Cardiac muscle cell (in vitro differentiated cells and primary cell): ENCODE measurements around the gene ATP8A2. TPM values are rescaled to one million over a fixed set of nuclear protein-coding genes. Genes with fewer than 3 reads are reported as not detected.

Experiments used
- DNase-seq, 2 donors: peaks; one replicate each; pipeline versions ENCODE4 v3.0.0 to v3.0.0-alpha.2; 2010 to 2017; ENCODE audit warnings: low read depth in 1 of 2, low spot score in 1 of 2
- H3K27ac ChIP-seq: fragments of 200-600 bp; sonication (generic); 2 replicates; pipeline ENCODE4 v1.5.1; 2016
- H3K27me3 ChIP-seq: fragments of 200-600 bp; sonication (generic); 2 replicates; pipeline ENCODE4 v1.6.0; 2016; ENCODE audit warnings: control low read depth
- H3K36me3 ChIP-seq: fragments of 200-600 bp; sonication (generic); 2 replicates; pipeline ENCODE4 v1.5.1; 2016; ENCODE audit warnings: control low read depth
- H3K4me1 ChIP-seq: fragments of 200-600 bp; sonication (generic); 2 replicates; pipeline ENCODE4 v1.8.1; 2017; ENCODE audit warnings: low read depth, mild to moderate bottlenecking, mixed run types
- H3K4me3 ChIP-seq: fragments of 200-600 bp; sonication (generic); 2 replicates; pipeline ENCODE4 v1.5.1; 2016; ENCODE audit warnings: mild to moderate bottlenecking
- H3K9me3 ChIP-seq: fragments of 200-600 bp; sonication (generic); 2 replicates; pipeline ENCODE4 v1.5.1; 2017; ENCODE audit warnings: low read depth, mild to moderate bottlenecking, control low read depth
- CTCF ChIP-seq: IDR thresholded peaks from 2 replicates; pipeline ENCODE4 v1.5.1; 2012; ENCODE audit warnings: low read depth, mild to moderate bottlenecking, low read length
- polyA plus RNA-seq: library from polyadenylated mRNA; unstranded; fragments of >200 nt; fragmentation: Nextera tagmentation; extraction: Ambion mirVana; gene quantifications from 2 replicates; pipeline ENCODE4 v1.2.1, GENCODE V29; 2016
- total RNA-seq: library from RNA; depleted of rRNA; stranded (reverse); fragments of >200 nt; gene quantifications from 2 replicates; pipeline ENCODE4 v1.2.3, GENCODE V29; 2016

ATP8A2 gene
- total and polyA plus RNA-seq, 2 experiments from 2014 or later, result 0.86 to 0.89 TPM

GRCh38 chr13:26037302-26037701 lies 665.5 kb downstream of the ATP8A2 start:
- Histone ChIP-seq H3K4me1 (no peaks in the 10 kb centered on the region), H3K9me3 (no peaks in the 10 kb centered on the region), H3K4me3 (no peak overlapping the region), H3K27ac (no peak overlapping the region), H3K36me3 (no peaks in the 10 kb centered on the region), H3K27me3 (no peaks in the 10 kb centered on the region)
- TF ChIP-seq CTCF, result peak; percentile 70
- DNase-seq, result peak in 1 of 2 donors; percentile 43

GRCh38 chr13:26038931-26039475 lies 667.2 kb downstream of the ATP8A2 start:
- Histone ChIP-seq H3K9me3 (no peaks in the 10 kb centered on the region), H3K4me1 (no peaks in the 10 kb centered on the region), H3K4me3 (no peak overlapping the region), H3K27ac (no peak overlapping the region), H3K36me3 (no peaks in the 10 kb centered on the region), H3K27me3 (no peaks in the 10 kb centered on the region)
- no peak for DNase-seq
- TF ChIP-seq CTCF, result no peak

- peaks cover 5% of the 10 kb centered on the region for H3K36me3 ChIP-seq
- H3K4me3 ChIP-seq, result no peak overlapping the region
- TF ChIP-seq CTCF, result no peak
- H3K4me1 ChIP-seq, result no peaks in the 10 kb centered on the region
- no peak for DNase-seq
- no peaks in the 10 kb centered on the region for H3K27me3 ChIP-seq
- no peaks in the 10 kb centered on the region for H3K9me3 ChIP-seq
- H3K27ac ChIP-seq, result no peak overlapping the region
Observed at GRCh38 chr13:26041444-26041843, 669.7 kb downstream of the ATP8A2 start.

- H3K36me3 ChIP-seq, result peaks cover 5% of the 10 kb centered on the region
- H3K4me3 ChIP-seq, result no peak overlapping the region
- no peak for DNase-seq
- H3K27me3 ChIP-seq, result no peaks in the 10 kb centered on the region
- TF ChIP-seq CTCF, result no peak
- H3K9me3 ChIP-seq, result no peaks in the 10 kb centered on the region
- no peaks in the 10 kb centered on the region for H3K4me1 ChIP-seq
- no peak overlapping the region for H3K27ac ChIP-seq
Observed at GRCh38 chr13:26042785-26043184, 671.0 kb downstream of the ATP8A2 start.

- Histone ChIP-seq H3K4me3 (no peak overlapping the region), H3K4me1 (peaks cover 10% of the 10 kb centered on the region), H3K27ac (no peak overlapping the region), H3K27me3 (no peaks in the 10 kb centered on the region), H3K36me3 (peaks cover 5% of the 10 kb centered on the region), H3K9me3 (no peaks in the 10 kb centered on the region)
- DNase-seq, result no peak
- no peak for TF ChIP-seq CTCF
Observed at GRCh38 chr13:26045142-26045541, 673.4 kb downstream of the ATP8A2 start.

- Histone ChIP-seq H3K27me3 (no peaks in the 10 kb centered on the region), H3K27ac (no peak overlapping the region), H3K4me3 (no peak overlapping the region), H3K9me3 (no peaks in the 10 kb centered on the region), H3K36me3 (peaks cover 5% of the 10 kb centered on the region), H3K4me1 (peaks cover 10% of the 10 kb centered on the region)
- no peak for TF ChIP-seq CTCF
- DNase-seq, result no peak
Observed at GRCh38 chr13:26046639-26047038, 674.9 kb downstream of the ATP8A2 start.
